DMS153 treated with DMSO at 0.1 percent for 48 hours (cell line): ENCODE data around the gene FLNC.

ENCODE experiments used
- DNase-seq: peaks from one replicate; lab custom pipeline; 2025; ENCODE audit not compliant: unreplicated experiment; lab: John Stamatoyannopoulos, UW

FLNC gene

GRCh38 chr7:128800567-128800966 lies 29.6 kb upstream of the FLNC start:
- DNase-seq: no peak

GRCh38 chr7:128801003-128801402 lies 29.2 kb upstream of the FLNC start:
- DNase-seq: no peak

GRCh38 chr7:128801667-128802418 lies 28.4 kb upstream of the FLNC start:
- DNase-seq: no peak

- DNase-seq: no peak
These were observed 25.7 kb upstream of the FLNC start for GRCh38 chr7:128804484-128804883.

GRCh38 chr7:128805225-128805624 lies 25.0 kb upstream of the FLNC start:
- no peak for DNase-seq

GRCh38 chr7:128807191-128807590 lies 23.0 kb upstream of the FLNC start:
- DNase-seq: no peak

GRCh38 chr7:128809363-128809762 lies 20.8 kb upstream of the FLNC start:
- no peak for DNase-seq

- no peak for DNase-seq
These were observed 19.7 kb upstream of the FLNC start for GRCh38 chr7:128810473-128810872.

- DNase-seq: no peak
These were observed 19.2 kb upstream of the FLNC start for GRCh38 chr7:128810997-128811396.

- DNase-seq: no peak
These were observed 18.4 kb upstream of the FLNC start for GRCh38 chr7:128811631-128812430.

- peak; percentile 61 for DNase-seq
These were observed 17.6 kb upstream of the FLNC start for GRCh38 chr7:128812514-128813168.

- no peak for DNase-seq
These were observed 15.7 kb upstream of the FLNC start for GRCh38 chr7:128814499-128814898.

GRCh38 chr7:128815289-128815942 lies 14.8 kb upstream of the FLNC start:
- DNase-seq: no peak

GRCh38 chr7:128818694-128819093 lies 11.5 kb upstream of the FLNC start:
- DNase-seq: no peak

GRCh38 chr7:128821724-128822123 lies 8.5 kb upstream of the FLNC start:
- DNase-seq: no peak

GRCh38 chr7:128826512-128826911 lies 3.7 kb upstream of the FLNC start:
- DNase-seq: no peak

- no peak for DNase-seq
These were observed 3.3 kb upstream of the FLNC start for GRCh38 chr7:128826916-128827247.

- DNase-seq: no peak
These were observed 2.8 kb upstream of the FLNC start for GRCh38 chr7:128827248-128827958.

GRCh38 chr7:128827971-128828711 lies 2.1 kb upstream of the FLNC start:
- no peak for DNase-seq
